ENCODE measurements around the gene ITFG1.

GRCh38 chr16:47278306-47278970 lies 182.4 kb downstream of the ITFG1 start:
- no peak for TF ChIP-seq CTCF (conservative IDR thresholded peaks at IDR 0.05; ENCODE audit: low read length)
- TF ChIP-seq EZH2phosphoT487 (IDR thresholded peaks at IDR 0.05; ENCODE audit: borderline replicate concordance, low read depth, low read length): no peak

All from OCI-LY7 (cell line).